Mucosa of stomach (tissue), 1 donor: ENCODE data around the gene RNF183.

Experiments used
- H3K27me3 ChIP-seq: one replicate; pipeline ENCODE4 v1.7.0; 2013; ENCODE audit warnings: mild to moderate bottlenecking, low read length; ENCODE audit not compliant: control insufficient read depth, insufficient read depth
- H3K36me3 ChIP-seq: one replicate; pipeline ENCODE4 v1.7.0; 2013; ENCODE audit warnings: low read length; ENCODE audit not compliant: control insufficient read depth, insufficient read depth
- H3K4me1 ChIP-seq: one replicate; pipeline ENCODE4 v1.7.0; 2013; ENCODE audit warnings: mild to moderate bottlenecking, low read length; ENCODE audit not compliant: control insufficient read depth, insufficient read depth
- H3K4me3 ChIP-seq: one replicate; pipeline ENCODE4 v1.7.0; 2013; ENCODE audit warnings: low read length
- H3K9ac ChIP-seq: one replicate; pipeline ENCODE4 v1.7.0; 2013; ENCODE audit warnings: mild to moderate bottlenecking, low read length, moderate library complexity
- H3K9me3 ChIP-seq: one replicate; pipeline ENCODE4 v1.7.0; 2013; ENCODE audit warnings: mild to moderate bottlenecking, low read length, moderate library complexity; ENCODE audit not compliant: control insufficient read depth
- donor health status: Pancreatic carcinoma.

The RNF183 gene

DNA sequence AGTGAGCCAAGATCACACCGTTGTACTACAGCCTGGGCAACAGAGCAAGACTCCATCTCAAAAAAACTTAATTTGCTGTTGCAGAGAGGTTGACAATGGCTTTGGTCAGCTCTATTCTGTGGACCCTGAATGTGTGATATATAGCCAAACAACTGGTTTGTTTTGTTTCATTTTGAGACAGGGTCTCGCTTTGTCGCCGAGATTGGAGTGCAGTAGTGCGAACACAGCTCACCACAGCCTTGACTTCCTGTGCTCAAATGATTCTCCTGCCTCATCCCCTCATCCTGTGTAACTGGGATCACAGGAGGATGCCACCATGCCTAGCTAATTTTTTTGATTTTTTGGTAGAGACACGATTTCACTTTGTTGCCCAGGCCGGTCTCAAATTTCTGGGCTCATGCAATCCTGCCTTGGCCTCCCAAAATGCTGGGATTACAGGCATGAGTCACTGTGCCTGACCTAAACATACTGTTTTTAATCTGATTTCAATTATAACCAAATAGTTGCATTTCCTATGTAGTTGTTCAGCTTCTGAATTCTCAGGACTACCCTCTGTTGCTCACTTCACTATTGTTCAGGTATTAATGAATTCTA is 9.8 kb downstream of the RNF183 start:
- H3K27me3 ChIP-seq, result no peaks in the 10 kb centered on the region
- H3K4me3 ChIP-seq, result no peak overlapping the region
- peaks cover 7% of the 10 kb centered on the region for H3K36me3 ChIP-seq
- no peaks in the 10 kb centered on the region for H3K4me1 ChIP-seq
- no peak overlapping the region for H3K9ac ChIP-seq
- no peaks in the 10 kb centered on the region for H3K9me3 ChIP-seq

DNA sequence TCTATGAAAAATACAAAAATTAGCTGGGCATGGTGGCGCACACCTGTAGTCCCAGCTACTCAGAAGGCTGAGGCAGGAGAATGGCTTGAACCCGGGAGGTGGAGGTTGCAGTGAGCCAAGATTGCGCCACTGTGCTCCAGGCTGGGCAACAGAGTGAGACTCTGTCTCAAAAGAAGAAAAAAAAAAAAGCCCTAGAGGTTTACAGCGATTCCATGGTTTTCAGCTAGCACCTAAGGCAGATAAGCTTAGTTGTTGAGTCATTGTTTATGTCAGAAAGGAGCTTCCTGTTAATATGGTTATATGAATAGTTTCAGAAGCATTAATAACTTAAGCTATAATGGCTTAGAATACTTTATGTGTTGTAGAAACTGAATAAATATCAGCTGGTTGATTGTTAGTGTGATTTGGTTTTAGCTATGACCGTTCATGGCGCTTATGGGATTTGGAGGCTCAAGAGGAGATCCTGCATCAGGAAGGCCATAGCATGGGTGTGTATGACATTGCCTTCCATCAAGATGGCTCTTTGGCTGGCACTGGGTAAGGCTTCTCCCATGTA is 13.0 kb downstream of the RNF183 start:
- Histone ChIP-seq H3K36me3 (peaks cover 7% of the 10 kb centered on the region), H3K9ac (no peak overlapping the region), H3K4me1 (no peaks in the 10 kb centered on the region), H3K27me3 (no peaks in the 10 kb centered on the region), H3K9me3 (no peaks in the 10 kb centered on the region), H3K4me3 (no peak overlapping the region)

DNA sequence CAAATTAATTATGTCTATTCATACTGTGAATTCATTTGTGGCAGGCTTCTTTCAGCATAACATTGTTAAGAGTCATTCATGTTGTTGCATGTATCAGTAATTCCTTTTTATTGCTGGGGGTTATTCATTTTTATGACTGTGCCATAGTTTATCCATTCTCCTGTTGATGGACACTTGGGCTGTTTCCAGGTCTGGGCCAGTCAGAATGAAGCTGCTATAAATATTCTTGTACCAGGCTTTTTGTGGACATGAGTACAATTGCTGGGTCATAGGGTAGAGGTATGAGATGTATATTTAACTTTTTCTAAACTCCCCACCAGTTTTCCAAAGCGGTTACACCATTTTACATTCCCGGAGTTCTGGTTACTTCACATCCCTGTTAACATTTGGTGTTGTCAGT is 14.1 kb downstream of the RNF183 start:
- no peak overlapping the region for H3K4me3 ChIP-seq
- peaks cover 7% of the 10 kb centered on the region for H3K36me3 ChIP-seq
- H3K27me3 ChIP-seq, result no peaks in the 10 kb centered on the region
- no peaks in the 10 kb centered on the region for H3K4me1 ChIP-seq
- no peaks in the 10 kb centered on the region for H3K9me3 ChIP-seq
- no peak overlapping the region for H3K9ac ChIP-seq

DNA sequence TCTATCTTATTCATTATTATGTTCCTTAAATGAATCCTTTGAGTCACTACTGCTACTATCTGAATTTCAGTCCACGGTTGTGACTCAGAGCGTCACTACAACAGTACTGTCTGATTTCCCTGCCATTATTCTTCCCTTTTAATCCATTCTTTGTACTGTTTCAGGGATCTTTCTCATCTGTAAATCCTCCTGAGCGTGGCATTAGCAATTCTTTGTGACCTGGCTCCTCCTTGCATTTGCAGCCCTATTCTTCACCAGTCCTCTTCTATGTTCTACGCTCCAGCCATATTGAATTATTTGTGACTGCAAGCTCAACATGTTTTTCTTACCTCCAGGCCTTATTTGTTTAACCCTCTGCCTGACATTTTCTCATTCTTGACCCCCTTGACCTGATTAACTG is 21.8 kb downstream of the RNF183 start:
- Histone ChIP-seq H3K4me3 (no peak overlapping the region), H3K4me1 (peaks cover 1% of the 10 kb centered on the region), H3K9me3 (no peaks in the 10 kb centered on the region), H3K36me3 (peaks cover 10% of the 10 kb centered on the region), H3K27me3 (no peaks in the 10 kb centered on the region), H3K9ac (no peak overlapping the region)

DNA sequence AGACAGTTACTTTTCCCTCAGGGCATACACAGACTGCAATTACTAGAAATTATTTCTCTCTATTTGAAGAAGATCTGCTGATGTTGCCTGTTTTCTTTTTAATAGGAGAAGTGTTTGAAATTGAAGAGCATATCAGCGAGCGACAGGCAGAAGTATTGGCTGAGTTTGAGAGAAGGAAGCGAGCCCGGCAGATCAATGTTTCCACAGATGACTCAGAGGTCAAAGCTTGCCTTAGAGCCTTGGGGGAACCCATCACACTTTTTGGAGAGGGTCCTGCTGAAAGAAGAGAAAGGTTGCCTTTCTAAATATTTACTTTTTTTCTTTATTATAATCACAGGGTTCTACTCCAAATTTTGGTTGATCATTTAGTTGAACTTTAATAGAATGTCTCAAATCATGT is 24.3 kb downstream of the RNF183 start:
- Histone ChIP-seq H3K9ac (no peak overlapping the region), H3K36me3 (peaks cover 10% of the 10 kb centered on the region), H3K4me3 (no peak overlapping the region), H3K27me3 (no peaks in the 10 kb centered on the region), H3K9me3 (no peaks in the 10 kb centered on the region), H3K4me1 (peaks cover 7% of the 10 kb centered on the region)

DNA sequence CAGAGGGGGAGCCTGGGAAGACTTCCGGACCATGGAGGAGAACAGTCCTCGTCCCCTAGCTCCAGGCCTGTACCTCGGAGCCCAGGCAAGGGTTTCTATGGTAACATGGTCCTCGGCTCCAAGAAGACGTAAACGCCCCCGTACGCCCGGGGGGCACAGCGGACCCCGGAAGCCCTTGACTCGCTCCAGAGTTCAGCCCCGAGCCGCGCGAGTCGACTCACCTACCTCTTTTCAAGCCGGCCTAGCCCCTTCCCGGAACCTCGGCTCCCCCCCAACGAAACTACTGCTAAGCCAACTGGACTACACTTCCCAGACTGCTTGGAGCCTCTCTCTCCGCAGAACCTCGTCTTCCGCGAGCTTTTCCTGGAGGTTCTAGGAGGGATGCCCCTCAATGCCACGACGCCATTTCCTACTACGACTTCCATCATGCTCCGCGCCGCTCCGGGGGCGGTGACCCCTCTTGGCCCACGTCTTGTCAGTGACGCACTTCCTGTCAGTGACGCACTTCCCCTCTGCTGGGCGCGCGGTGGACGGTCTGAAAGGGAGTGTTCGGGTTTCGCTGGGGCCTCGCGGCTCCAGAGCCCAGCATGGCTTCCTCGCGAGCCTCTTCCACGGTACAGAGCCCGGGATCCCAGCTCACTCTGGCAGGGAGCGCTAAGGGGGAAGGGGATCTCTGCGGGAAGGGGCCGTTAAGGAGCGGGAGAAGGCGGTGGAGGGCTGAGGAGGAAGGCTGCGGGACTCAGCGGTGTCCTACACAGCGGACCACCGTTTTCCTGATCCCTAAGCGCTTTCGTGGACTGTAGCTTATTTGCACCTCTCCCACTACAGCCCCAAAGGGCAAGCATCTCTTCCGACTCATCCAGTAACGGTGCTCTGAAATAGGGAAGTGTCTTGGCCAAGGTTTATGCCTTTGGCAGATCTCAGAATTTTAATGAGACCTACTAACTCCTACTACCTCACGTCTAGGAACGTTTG is 27.7 kb downstream of the RNF183 start, which contains the start of the genes CDC26 and PRPF4:
TSS of gene CDC26 (minus strand) at position 416 of the 975 bp plus-strand sequence. CDS start 3,065 bp downstream, outside the sequence.
TSS of gene PRPF4 (plus strand) at position 502 of the 975 bp plus-strand sequence. CDS start at position 588, 86 bp downstream.
- H3K9ac ChIP-seq, result peak within 1 kb of the TSS; percentile 91
- peak within 1 kb of the TSS; percentile 95 for H3K4me3 ChIP-seq
- no peaks in the 10 kb centered on the region for H3K27me3 ChIP-seq
- H3K9me3 ChIP-seq, result no peaks in the 10 kb centered on the region
- no peaks in the 10 kb centered on the region for H3K36me3 ChIP-seq
- H3K4me1 ChIP-seq, result peaks cover 7% of the 10 kb centered on the region

DNA sequence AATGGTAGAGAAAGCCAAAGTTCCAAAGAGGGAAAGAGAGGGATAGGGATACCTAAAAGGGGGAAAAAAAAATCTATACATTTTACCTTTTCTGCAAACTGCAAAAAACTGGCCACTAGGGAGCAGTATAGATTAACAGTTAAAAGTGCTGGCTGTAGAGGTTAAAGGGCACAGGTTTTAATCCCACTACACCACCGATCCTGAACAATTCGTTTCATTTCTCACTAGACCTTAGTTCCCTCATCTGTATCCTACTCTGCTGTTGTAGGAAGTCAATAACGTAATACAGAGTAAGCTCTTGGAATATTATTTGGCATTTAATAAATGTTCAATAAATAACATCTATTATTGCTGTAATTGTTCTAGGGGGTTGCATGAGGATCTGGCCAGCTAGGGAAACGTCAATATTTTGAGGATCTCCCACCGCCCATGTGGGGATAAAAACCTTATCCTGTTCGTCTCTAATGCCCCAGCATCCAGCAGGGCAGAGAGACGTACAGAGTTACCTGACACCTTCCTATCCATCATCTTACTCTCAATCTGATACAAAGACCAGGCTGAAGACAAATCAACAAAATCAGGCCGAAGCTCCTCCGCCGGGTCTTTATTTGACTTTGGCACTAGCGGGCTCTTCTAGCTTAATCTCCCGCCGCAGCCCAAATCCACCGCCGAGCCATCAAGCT is 28.6 kb downstream of the RNF183 start:
- peaks cover 3% of the 10 kb centered on the region for H3K36me3 ChIP-seq
- H3K4me3 ChIP-seq, result peak overlapping the region; percentile 95
- peaks cover 7% of the 10 kb centered on the region for H3K4me1 ChIP-seq
- H3K27me3 ChIP-seq, result no peaks in the 10 kb centered on the region
- H3K9me3 ChIP-seq, result no peaks in the 10 kb centered on the region
- H3K9ac ChIP-seq, result peak overlapping the region; percentile 91

DNA sequence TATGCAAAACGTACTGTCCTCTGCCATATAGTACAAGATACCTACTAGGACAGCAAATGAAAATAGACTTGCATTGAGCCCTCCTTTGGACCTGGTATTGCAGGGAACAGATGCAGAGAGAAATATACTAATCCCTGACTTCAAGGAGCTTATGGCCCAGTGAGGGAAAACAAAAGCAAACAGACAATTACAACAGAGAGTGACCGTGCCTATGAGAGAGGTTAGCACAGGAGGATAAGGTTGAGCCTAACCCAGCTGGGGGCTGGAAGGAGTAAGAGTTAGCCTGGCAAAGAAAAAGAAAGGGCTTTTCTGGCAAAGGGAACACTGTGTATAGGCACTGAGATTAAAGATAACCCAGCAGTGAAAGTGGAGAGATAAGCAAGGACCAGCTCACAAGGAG is 33.3 kb downstream of the RNF183 start:
- Histone ChIP-seq H3K4me3 (no peak overlapping the region), H3K9ac (no peak overlapping the region), H3K9me3 (no peaks in the 10 kb centered on the region), H3K4me1 (no peaks in the 10 kb centered on the region), H3K27me3 (no peaks in the 10 kb centered on the region), H3K36me3 (peaks cover 3% of the 10 kb centered on the region)

DNA sequence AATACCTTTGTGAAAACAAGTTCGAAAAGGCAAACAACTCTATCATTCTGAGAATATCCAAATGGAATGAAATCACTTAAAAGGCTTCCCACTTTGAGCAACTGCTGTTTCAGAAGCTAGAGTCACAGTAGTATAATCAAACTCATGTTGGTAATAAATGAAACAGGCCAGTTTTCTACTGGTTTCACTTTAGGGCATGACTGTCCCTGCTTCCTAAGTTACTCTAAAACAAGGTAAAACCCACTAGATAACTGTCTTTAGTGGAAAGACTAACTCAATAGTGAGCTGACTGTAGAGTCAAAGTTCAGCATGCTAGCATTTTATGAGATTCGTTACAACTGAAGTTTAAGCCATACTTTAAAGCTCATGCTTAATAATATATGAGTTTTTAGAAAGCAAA is 33.8 kb downstream of the RNF183 start:
- no peaks in the 10 kb centered on the region for H3K9me3 ChIP-seq
- no peaks in the 10 kb centered on the region for H3K27me3 ChIP-seq
- H3K9ac ChIP-seq, result no peak overlapping the region
- H3K4me1 ChIP-seq, result no peaks in the 10 kb centered on the region
- no peak overlapping the region for H3K4me3 ChIP-seq
- peaks cover 3% of the 10 kb centered on the region for H3K36me3 ChIP-seq

DNA sequence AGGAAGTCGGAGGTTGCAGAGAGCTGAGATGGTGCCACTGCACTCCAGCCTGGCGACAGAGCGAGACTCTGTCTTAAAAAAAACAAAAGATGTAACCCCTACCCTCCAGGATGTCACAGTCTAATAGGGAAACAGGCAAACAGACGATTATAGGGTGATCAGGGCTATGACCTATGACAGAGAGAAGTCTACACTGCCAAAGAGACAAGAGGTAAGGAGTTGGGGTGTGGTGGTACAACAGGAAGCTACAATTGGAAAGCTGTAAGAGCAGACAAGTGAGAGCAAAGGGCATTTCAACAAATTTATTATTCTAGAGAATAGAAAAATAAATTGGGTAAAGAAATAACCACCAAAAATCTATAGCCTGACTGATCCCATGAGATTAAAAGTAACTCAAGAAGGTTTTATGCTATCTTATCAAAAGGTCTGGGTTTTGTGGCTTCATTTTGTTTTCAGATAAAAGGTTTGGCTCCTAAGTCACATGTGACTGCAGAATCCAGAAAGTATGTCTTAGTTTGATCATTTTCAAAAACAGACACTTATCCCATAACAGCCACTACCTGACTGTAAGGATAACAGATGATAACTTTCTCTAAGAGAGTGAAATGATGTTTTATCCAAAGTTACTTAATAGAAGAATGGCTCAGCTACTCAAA is 35.1 kb downstream of the RNF183 start:
- no peak overlapping the region for H3K9ac ChIP-seq
- H3K36me3 ChIP-seq, result peaks cover 3% of the 10 kb centered on the region
- H3K4me3 ChIP-seq, result no peak overlapping the region

DNA sequence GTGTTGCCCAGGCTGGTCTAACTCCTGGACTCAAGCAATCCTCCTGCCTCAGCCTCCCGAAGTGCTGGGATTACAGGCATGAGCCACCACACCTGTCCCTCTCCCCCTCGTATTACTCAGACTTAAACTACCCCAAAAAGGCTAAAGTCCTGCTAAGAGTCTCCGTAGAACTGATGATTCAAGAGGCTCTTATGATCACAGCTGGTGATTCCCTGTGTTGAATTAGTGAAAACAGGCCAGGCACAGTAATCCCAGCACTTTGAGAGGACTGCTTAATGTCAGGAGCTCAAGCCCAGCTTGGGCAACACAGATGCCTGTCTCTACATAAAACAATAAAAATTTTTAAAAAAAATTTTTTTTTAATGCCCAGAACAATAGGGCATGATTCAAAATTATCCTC is 37.0 kb downstream of the RNF183 start:
- peaks cover 3% of the 10 kb centered on the region for H3K36me3 ChIP-seq
- no peaks in the 10 kb centered on the region for H3K4me1 ChIP-seq

More for the DNA sequence above, 35.1 kb downstream of the RNF183 start:
- H3K27me3 ChIP-seq, result no peaks in the 10 kb centered on the region
- no peaks in the 10 kb centered on the region for H3K4me1 ChIP-seq
- H3K9me3 ChIP-seq, result no peaks in the 10 kb centered on the region

More for the DNA sequence above, 37.0 kb downstream of the RNF183 start:
- H3K4me3 ChIP-seq, result no peak overlapping the region
- no peaks in the 10 kb centered on the region for H3K9me3 ChIP-seq
- H3K9ac ChIP-seq, result no peak overlapping the region
- H3K27me3 ChIP-seq, result no peaks in the 10 kb centered on the region
